WERI-Rb-1 (cell line): Measurements from ENCODE around the gene TIE1.

ENCODE experiments used
- DNase-seq: peaks from one replicate; pipeline ENCODE4 v3.0.0-alpha.2; 2020
- H3K27ac ChIP-seq: fragments of 250-450 bp; sonication (Bioruptor Pico); 2 replicates; pipeline ENCODE4 v1.5.1; 2020; ENCODE audit warnings: mild to moderate bottlenecking, moderate library complexity
- H3K27me3 ChIP-seq: fragments of 250-450 bp; sonication (Bioruptor Pico); 2 replicates; pipeline ENCODE4 v1.5.1; 2021; ENCODE audit warnings: mild to moderate bottlenecking, low read depth, moderate library complexity; ENCODE audit not compliant: insufficient read depth, severe bottlenecking
- H3K36me3 ChIP-seq: fragments of 250-450 bp; sonication (Bioruptor Pico); 2 replicates; pipeline ENCODE4 v1.5.1; 2020; ENCODE audit warnings: mild to moderate bottlenecking, moderate library complexity
- H3K4me3 ChIP-seq: 2 replicates; pipeline ENCODE4 v1.5.1; 2011; ENCODE audit warnings: low read depth, mild to moderate bottlenecking, control low read depth, low read length
- H3K9me3 ChIP-seq: fragments of 250-450 bp; sonication (Bioruptor Pico); 2 replicates; pipeline ENCODE4 v1.5.1; 2021; ENCODE audit warnings: mild to moderate bottlenecking, moderate library complexity; ENCODE audit not compliant: severe bottlenecking
- TF ChIP-seq, protein P1 (sequence below): IDR thresholded peaks from 2 replicates; pipeline ENCODE4 v1.5.1; 2011; ENCODE audit warnings: low read depth, mild to moderate bottlenecking, control low read depth, inconsistent platforms, low read length

Gene TIE1

DNA sequence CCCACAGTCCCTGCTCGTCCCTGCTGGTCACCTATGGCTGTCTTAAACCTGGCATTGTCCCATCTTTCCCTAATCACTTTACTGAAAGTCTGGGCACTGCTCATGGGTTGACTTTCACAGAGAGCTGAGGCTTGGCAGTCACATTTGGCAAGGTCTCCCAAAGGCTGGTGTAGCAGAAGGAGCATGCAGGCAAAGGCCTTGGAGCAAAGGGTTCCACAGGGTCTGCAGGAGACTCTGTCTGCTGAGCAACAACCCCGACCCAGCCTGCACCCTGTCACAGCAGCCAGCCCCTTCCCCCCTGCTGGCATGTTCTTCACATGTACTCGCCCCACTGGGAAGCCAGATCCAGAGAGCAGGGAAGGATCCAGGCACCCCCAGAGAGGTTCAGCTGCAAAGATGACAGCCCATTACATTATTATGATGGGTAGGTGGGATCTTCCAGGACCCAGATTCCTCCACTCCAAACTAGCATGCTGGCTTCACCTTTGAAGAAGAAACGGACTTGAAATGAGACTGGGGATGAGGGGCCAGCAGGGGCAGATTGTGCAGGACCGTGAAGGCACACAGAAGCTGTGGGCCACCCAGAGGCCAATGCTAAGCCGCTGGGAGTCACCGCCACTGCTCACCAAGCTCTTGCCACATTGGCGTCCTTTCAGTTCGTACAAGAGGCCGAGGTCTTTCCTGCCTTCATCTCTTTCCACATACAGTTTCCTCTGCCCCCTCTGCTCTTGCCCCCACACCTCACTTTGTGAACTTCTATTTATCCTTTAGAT, 45.2 kb upstream of the TIE1 start:
- TF ChIP-seq, protein P1, sequence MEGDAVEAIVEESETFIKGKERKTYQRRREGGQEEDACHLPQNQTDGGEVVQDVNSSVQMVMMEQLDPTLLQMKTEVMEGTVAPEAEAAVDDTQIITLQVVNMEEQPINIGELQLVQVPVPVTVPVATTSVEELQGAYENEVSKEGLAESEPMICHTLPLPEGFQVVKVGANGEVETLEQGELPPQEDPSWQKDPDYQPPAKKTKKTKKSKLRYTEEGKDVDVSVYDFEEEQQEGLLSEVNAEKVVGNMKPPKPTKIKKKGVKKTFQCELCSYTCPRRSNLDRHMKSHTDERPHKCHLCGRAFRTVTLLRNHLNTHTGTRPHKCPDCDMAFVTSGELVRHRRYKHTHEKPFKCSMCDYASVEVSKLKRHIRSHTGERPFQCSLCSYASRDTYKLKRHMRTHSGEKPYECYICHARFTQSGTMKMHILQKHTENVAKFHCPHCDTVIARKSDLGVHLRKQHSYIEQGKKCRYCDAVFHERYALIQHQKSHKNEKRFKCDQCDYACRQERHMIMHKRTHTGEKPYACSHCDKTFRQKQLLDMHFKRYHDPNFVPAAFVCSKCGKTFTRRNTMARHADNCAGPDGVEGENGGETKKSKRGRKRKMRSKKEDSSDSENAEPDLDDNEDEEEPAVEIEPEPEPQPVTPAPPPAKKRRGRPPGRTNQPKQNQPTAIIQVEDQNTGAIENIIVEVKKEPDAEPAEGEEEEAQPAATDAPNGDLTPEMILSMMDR, result no peak
- Histone ChIP-seq H3K27me3 (no peaks in the 10 kb centered on the region), H3K4me3 (no peak overlapping the region), H3K27ac (no peak overlapping the region), H3K36me3 (no peaks in the 10 kb centered on the region), H3K9me3 (no peaks in the 10 kb centered on the region)
- DNase-seq, result no peak

DNA sequence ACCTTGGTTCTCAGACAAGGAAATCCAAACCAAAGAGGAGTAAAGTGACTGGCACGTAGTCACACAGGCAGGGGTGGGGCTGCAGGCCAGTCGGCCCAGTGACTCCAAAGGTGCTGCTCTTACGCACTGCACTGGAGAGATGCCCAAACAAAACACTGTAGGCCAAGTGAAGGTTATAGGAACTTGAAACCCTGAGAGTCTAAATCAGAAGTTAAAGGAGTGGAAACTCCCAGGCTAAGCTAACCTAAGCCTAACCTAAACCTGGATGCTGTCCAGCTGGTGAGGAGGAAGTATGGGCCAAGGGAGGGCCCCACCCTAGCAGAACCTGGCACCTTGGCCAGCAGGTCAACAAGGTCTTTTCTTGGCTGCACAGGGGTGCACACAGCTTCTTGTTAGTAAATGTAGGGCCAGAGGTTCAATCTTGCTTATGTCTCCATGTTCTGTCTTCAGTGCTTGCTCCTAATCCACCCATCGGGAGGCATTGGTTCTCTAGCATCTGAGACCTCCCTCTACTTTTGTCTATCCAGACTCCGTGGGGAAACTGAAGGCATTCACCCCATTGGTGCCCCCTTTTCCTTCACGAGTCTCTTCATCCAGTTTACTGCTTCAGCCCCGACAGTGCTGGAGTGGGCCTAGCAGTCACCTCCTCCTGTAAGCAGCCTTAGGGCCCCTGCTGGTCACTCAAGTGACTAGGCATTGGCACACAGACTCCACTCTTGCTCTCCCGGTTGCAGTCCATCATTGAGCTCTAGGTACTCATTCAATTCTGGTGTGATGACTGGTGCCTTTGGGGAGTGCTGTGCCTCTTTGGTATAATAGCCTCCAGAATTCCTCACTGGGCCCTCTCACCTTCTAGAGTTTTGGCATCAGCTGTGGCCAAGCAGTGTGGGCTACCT, 43.9 kb upstream of the TIE1 start:
- no peak for DNase-seq
- Histone ChIP-seq H3K4me3 (no peak overlapping the region), H3K27ac (no peak overlapping the region), H3K36me3 (no peaks in the 10 kb centered on the region), H3K27me3 (no peaks in the 10 kb centered on the region), H3K9me3 (no peaks in the 10 kb centered on the region)
- TF ChIP-seq, protein P1, result no peak

DNA sequence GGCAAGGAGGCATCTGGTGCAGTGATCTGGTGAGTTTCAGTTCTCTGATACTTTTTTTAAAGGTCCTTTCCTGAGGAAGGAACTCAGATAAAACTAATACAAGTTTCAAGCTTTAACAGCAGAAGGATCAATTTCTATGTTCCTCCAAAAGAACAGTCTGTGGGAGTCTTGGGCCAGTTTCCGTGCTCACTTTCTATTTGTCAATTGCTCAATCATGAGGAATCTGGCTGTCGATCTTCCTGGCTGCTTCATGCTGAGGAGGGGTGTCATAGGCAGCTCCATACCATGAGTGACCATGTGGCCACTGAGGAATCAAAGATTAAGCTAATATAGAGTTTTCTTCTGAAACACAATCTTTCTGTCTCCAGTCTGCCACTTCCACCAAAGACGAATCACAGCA, 42.4 kb upstream of the TIE1 start:
- no peaks in the 10 kb centered on the region for H3K36me3 ChIP-seq
- no peak overlapping the region for H3K4me3 ChIP-seq
- no peaks in the 10 kb centered on the region for H3K27me3 ChIP-seq
- H3K9me3 ChIP-seq, result peaks cover 9% of the 10 kb centered on the region
- H3K27ac ChIP-seq, result no peak overlapping the region
- no peak for DNase-seq
- TF ChIP-seq, protein P1, result no peak

DNA sequence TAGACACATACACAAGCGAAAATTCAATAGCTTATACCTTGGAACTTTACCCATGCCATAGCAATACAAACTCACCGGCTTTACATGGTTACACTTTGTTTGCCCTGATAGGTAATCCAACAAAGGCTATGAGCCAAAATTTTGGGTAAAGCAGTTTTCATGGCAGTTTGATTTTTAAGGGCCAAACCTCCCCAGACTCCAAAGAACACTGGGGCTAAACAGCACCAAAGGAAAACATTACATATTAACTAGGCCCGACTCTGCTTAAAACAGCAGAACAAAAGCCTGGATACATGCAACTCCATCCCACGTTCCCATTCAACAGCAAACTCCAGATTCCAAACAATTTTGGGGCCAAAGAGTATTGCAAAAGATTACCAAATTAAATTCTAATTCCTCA, 35.4 kb upstream of the TIE1 start:
- Histone ChIP-seq H3K36me3 (no peaks in the 10 kb centered on the region), H3K27me3 (no peaks in the 10 kb centered on the region), H3K4me3 (no peak overlapping the region), H3K9me3 (peaks cover 15% of the 10 kb centered on the region), H3K27ac (no peak overlapping the region)
- no peak for DNase-seq
- TF ChIP-seq, protein P1, result no peak

DNA sequence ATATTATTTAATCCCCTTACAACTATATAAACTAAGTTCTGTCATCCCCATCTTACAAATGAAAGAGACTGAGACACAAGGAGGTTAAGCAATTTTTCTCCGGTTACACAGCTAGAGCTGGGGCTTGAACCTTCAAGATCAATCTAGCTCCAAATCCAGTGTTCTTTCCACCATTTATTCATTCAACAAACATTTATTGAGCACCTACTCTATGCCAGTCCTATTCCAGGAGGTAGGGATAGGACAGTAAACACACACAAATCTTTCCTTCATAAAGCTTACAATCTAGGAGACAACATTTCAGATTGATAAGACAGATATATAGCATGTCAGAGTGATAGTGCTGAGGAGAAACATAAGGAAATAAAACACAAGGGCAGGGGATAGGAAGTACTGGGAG, 33.9 kb upstream of the TIE1 start:
- Histone ChIP-seq H3K9me3 (peaks cover 15% of the 10 kb centered on the region), H3K27ac (no peak overlapping the region), H3K27me3 (no peaks in the 10 kb centered on the region), H3K36me3 (no peaks in the 10 kb centered on the region), H3K4me3 (no peak overlapping the region)
- no peak for DNase-seq
- TF ChIP-seq, protein P1, result no peak
